ENCODE data around the gene MRE11.
"Not testable (repeated sequence)": the region's sequence is repeated elsewhere in the genome, so short reads cannot be mapped to it uniquely, and the experiment has no call there.

The MRE11 gene

DNA sequence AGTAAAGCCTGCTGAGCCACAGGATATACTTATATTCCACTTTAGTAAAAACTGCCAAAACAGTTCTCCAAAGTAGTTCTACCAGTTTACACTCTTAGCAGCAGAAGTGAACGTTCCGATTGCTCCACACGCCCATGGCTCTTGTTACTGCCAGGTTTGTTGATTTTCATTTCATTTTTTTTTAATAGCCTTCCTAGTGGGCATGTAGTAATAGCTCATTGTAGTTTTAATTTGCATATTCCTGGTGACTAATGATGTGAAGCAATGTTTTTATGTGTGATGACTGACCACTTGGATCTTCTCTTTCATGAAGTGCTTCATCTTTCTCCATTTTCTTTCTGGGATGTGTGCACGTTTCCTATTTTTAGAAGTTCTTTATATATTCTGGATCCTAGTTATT, 13.8 kb upstream of the MRE11 start:
- TF ChIP-seq, protein P1, sequence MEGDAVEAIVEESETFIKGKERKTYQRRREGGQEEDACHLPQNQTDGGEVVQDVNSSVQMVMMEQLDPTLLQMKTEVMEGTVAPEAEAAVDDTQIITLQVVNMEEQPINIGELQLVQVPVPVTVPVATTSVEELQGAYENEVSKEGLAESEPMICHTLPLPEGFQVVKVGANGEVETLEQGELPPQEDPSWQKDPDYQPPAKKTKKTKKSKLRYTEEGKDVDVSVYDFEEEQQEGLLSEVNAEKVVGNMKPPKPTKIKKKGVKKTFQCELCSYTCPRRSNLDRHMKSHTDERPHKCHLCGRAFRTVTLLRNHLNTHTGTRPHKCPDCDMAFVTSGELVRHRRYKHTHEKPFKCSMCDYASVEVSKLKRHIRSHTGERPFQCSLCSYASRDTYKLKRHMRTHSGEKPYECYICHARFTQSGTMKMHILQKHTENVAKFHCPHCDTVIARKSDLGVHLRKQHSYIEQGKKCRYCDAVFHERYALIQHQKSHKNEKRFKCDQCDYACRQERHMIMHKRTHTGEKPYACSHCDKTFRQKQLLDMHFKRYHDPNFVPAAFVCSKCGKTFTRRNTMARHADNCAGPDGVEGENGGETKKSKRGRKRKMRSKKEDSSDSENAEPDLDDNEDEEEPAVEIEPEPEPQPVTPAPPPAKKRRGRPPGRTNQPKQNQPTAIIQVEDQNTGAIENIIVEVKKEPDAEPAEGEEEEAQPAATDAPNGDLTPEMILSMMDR (IDR thresholded peaks at IDR 0.05) = no peak
- Histone ChIP-seq H3K4me3 (no peak overlapping the region), H3K27ac (no peak overlapping the region)
- DNase-seq (ENCODE audit: low spot score) = no peak

DNA sequence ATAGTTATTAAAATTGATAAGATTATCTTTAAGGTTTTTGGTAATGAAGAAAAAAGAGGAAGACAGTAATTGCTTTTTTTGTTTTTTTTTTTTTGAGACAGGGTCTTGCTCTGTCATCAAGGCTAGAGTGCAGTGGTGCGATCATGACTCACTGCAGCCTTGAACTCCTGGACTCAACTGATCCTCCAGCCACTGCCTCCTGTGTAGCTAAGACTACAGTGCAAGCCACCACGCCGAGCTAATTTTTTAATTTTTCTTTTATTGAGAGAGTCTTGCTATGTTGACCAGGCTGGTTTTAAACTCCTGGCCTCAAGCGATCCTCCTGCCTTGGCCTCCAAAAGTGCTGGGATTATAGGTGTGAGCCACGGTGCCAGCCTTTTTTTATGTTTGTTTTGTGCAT, 12.9 kb upstream of the MRE11 start:
- H3K27ac ChIP-seq; H3K4me3 ChIP-seq; DNase-seq (ENCODE audit: low spot score): not testable (repeated sequence)

DNA sequence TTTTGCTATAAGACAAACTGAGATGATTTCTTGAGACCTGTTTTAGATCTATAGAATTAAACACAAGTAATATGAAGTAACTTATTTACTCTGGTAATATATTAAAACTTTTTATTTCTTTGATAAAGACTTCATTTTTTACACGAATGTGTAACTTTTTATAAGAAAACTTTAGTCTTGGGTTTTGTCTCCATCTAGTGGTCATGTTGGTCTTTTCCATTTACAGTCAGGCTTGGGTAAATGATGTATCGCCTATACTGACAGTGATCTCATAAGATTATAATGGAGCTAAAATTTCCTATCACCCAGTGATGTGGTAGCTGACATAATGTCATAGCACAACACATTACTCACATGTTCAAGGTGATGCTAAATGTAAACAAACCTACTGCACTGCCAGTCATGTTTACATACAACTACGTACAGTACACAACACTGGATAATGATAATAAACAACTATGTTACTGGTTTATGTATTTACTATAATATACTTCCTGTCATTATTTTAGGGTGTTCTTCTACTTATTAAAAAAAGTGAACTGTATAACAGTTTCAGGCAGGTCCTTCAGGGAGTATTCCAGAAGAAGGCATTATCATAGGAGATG, 11.1 kb upstream of the MRE11 start:
- H3K4me3 ChIP-seq = no peak overlapping the region
- TF ChIP-seq, protein P1 (IDR thresholded peaks at IDR 0.05) = no peak
- no peak for DNase-seq (ENCODE audit: low spot score)
- no peak overlapping the region for H3K27ac ChIP-seq

DNA sequence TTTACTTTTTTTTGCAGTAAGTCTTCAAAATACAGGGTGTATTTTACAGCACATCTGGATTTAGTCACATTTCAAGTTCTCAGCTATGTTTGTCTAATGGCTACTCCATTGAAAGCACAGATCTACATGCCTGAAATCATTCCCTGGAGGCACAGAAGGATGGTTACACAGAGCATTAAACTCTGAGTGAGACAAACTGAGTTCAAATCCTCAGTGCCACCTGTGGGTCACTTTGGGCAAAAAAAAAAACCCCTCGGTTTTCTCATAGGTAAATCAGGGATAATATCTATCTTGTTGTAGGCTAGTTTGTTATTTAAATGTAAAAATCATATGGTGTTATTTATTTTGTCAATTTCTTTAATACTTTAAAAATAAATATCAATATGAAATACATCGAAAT, 7.9 kb upstream of the MRE11 start:
- no peak overlapping the region for H3K4me3 ChIP-seq
- no peak overlapping the region for H3K27ac ChIP-seq
- TF ChIP-seq, protein P1 (IDR thresholded peaks at IDR 0.05) = no peak
- DNase-seq (ENCODE audit: low spot score) = no peak

DNA sequence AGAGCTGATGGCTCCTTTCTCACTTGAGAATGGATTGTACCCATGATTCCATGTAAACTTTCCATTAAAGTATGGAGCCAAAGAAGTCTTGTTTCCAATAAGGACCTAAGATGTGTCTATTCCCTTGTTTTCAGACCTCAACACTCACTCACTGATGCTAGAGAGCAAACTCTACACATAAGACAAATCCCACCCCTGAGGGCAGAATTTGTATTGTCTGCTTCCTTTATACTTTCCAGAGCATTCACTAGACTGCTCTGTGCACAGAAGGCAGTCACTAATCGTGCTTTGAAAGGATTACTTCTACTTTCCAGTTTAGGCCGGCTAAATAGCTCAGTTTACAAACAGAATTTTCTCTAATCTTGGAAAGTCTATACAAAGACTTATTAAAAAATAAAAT, 6.5 kb upstream of the MRE11 start:
- Histone ChIP-seq H3K4me3 (no peak overlapping the region), H3K27ac (no peak overlapping the region)
- no peak for DNase-seq (ENCODE audit: low spot score)
- TF ChIP-seq, protein P1 (IDR thresholded peaks at IDR 0.05) = no peak

DNA sequence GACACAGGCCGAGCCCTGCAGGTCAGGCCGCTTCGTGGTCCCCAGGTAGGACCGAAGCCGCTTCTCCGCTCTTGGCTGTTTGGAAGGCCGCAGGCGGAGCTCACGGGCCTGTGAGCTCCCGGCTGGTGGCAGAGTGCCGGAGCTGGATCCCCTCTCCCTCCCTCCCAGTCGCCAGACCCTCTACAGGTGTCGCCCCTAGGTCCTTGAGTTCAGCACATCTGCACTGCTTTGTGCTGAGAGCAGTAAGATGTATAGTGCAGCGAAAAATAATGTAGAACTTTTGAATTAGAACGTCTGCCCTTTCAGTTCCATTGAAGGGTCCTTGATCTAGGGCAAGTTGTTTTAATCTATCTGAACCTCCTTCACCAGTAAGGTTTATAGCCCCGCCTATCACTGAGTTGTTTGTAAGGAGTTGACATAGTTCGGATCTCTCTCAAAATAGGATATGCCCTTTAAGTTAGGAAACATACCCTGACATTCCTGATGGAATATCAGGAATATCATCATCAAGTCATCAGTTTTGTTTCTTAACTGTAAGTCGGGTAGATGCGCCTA, 559 bp upstream of the MRE11 start:
- DNase-seq (ENCODE audit: low spot score) = no peak
- Histone ChIP-seq H3K4me3 (peak overlapping the region; percentile 82), H3K27ac (peak overlapping the region; percentile 73 to 85)
- TF ChIP-seq, protein P1 (IDR thresholded peaks at IDR 0.05) = no peak

DNA sequence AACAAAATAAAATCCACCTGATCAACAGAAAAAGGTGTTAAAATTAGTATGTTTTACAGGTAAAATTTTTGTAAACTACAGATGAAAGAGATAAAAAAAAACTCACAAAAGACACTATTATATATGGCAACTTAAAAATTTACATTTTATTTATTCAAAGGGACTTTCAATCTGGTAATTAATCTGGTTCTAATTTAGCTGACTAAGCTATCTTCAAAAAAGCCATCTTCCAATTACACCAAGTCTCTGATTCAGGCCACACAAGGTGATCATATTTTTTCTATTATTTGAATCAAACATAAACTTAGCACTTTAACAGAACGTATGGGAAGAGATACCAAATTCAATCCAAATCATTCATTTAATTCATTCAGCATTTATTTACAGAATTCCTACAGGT, 7.6 kb downstream of the MRE11 start:
- Histone ChIP-seq H3K4me3 (no peak overlapping the region), H3K27ac (no peak overlapping the region)
- TF ChIP-seq, protein P1 (IDR thresholded peaks at IDR 0.05) = no peak
- no peak for DNase-seq (ENCODE audit: low spot score)

Measured in coronary artery (tissue), 2 donors.